ENCODE data around the gene GRSF1. TPM values are rescaled to one million over a fixed set of nuclear protein-coding genes. Genes with fewer than 3 reads are reported as not detected.

Gene GRSF1
- total and polyA plus RNA-seq, 2 donors (not counting 1 experiment from before 2014, with no cell fraction given) = 23.7 to 43.2 TPM

GRCh38 chr4:70855464-70855863 lies 15.8 kb upstream of the GRSF1 start:
- no peak overlapping the region for H3K4me3 ChIP-seq (ENCODE audit: control extremely low read depth in 1 of 5, extremely low read depth in 1 of 5, insufficient read depth in 1 of 5, low read depth in 2 of 5, low read length in 4 of 5)
- TF ChIP-seq CTCF (IDR thresholded peaks at IDR 0.05) (no peak), EZH2 (IDR thresholded peaks at IDR 0.05; ENCODE audit: borderline replicate concordance, insufficient read depth, low read depth, low read length, poor library complexity, severe bottlenecking) (no peak)
- H3K27ac ChIP-seq (ENCODE audit: low read length in 2 of 2) = no peak overlapping the region
- peaks cover 1% of the 10 kb centered on the region for H3K4me1 Mint-ChIP-seq
- no peaks in the 10 kb centered on the region for H3K27me3 Mint-ChIP-seq
- no peaks in the 10 kb centered on the region for H3K79me2 ChIP-seq (ENCODE audit: control insufficient read depth, insufficient read depth, low read length)
- ChIA-PET CTCF (no interaction called here), POLR2A (no interaction called here)
- no peak overlapping the region for H3K9ac ChIP-seq (ENCODE audit: low read length)
- no peak for DNase-seq
- no CpG with 5 or more reads among the region's 2 CpGs for WGBS (ENCODE audit: insufficient coverage)
- intact Hi-C loops (cut with micrococcal nuclease) = no loop called here
- H2AFZ ChIP-seq (ENCODE audit: insufficient read depth, low read depth, low read length, poor library complexity, severe bottlenecking) = no peak overlapping the region
- H3K27me3 ChIP-seq (replicated peaks in 1 of 4; ENCODE audit: control extremely low read depth in 1 of 4, control insufficient read depth in 3 of 4, insufficient read depth in 4 of 4, low read length in 3 of 4) = no peaks in the 10 kb centered on the region
- no peaks in the 10 kb centered on the region for H4K20me1 ChIP-seq (ENCODE audit: control insufficient read depth, insufficient read depth, low read length, poor library complexity, severe bottlenecking)
- ATAC-seq (ENCODE audit: low read depth) = no peak
- H3K4me1 ChIP-seq (ENCODE audit: control insufficient read depth in 2 of 2, insufficient read depth in 2 of 2, low read length in 2 of 2) = no peaks in the 10 kb centered on the region
- no peak overlapping the region for H3K27ac Mint-ChIP-seq
- H3K9me3 Mint-ChIP-seq (ENCODE audit: insufficient read depth) = no peaks in the 10 kb centered on the region
- H3K36me3 ChIP-seq (replicated peaks in 1 of 2; ENCODE audit: control extremely low read depth in 1 of 2, control insufficient read depth in 1 of 2, extremely low read depth in 1 of 2, insufficient read depth in 2 of 2, low read length in 1 of 2) = no peaks in the 10 kb centered on the region
- H3K9me3 ChIP-seq (ENCODE audit: control extremely low read depth in 1 of 3, control insufficient read depth in 2 of 3, insufficient read depth in 1 of 3, low read length in 2 of 3) = no peaks in the 10 kb centered on the region
- no peak overlapping the region for H3K4me3 Mint-ChIP-seq
- no peak overlapping the region for H3K4me2 ChIP-seq (replicated peaks; ENCODE audit: low read depth, low read length, poor library complexity, severe bottlenecking)

GRCh38 chr4:70849291-70849690 lies 9.6 kb upstream of the GRSF1 start:
- Histone ChIP-seq H3K27ac (ENCODE audit: low read length in 2 of 2) (no peak overlapping the region), H3K4me2 (replicated peaks; ENCODE audit: low read depth, low read length, poor library complexity, severe bottlenecking) (peak overlapping the region; percentile 40), H3K27me3 (replicated peaks in 1 of 4; ENCODE audit: control extremely low read depth in 1 of 4, control insufficient read depth in 3 of 4, insufficient read depth in 4 of 4, low read length in 3 of 4) (no peaks in the 10 kb centered on the region), H2AFZ (ENCODE audit: insufficient read depth, low read depth, low read length, poor library complexity, severe bottlenecking) (peak overlapping the region; percentile 64), H3K36me3 (replicated peaks in 1 of 2; ENCODE audit: control extremely low read depth in 1 of 2, control insufficient read depth in 1 of 2, extremely low read depth in 1 of 2, insufficient read depth in 2 of 2, low read length in 1 of 2) (no peaks in the 10 kb centered on the region), H3K79me2 (ENCODE audit: control insufficient read depth, insufficient read depth, low read length) (no peaks in the 10 kb centered on the region), H3K9me3 (ENCODE audit: control extremely low read depth in 1 of 3, control insufficient read depth in 2 of 3, insufficient read depth in 1 of 3, low read length in 2 of 3) (no peaks in the 10 kb centered on the region), H3K4me3 (ENCODE audit: control extremely low read depth in 1 of 5, extremely low read depth in 1 of 5, insufficient read depth in 1 of 5, low read depth in 2 of 5, low read length in 4 of 5) (peak overlapping the region in 1 of 5 experiments; percentile 15), H4K20me1 (ENCODE audit: control insufficient read depth, insufficient read depth, low read length, poor library complexity, severe bottlenecking) (no peaks in the 10 kb centered on the region), H3K4me1 (ENCODE audit: control insufficient read depth in 2 of 2, insufficient read depth in 2 of 2, low read length in 2 of 2) (peaks cover 10 to 11% of the 10 kb centered on the region in 2 donors), H3K9ac (ENCODE audit: low read length) (peak overlapping the region; percentile 20)
- ChIA-PET CTCF (no interaction called here), POLR2A (interaction anchor here (0.5 to 0.7 kb wide), 2 partner anchors 10 to 27 kb away, joined by 3 to 11 read pairs; partner anchors contain the start of gene GRSF1)
- H3K27ac Mint-ChIP-seq = peak overlapping the region; percentile 67
- no peak for ATAC-seq (ENCODE audit: low read depth)
- H3K4me1 Mint-ChIP-seq = peaks cover 19% of the 10 kb centered on the region
- peak; percentile 53 for DNase-seq
- H3K9me3 Mint-ChIP-seq (ENCODE audit: insufficient read depth) = no peaks in the 10 kb centered on the region
- H3K27me3 Mint-ChIP-seq = no peaks in the 10 kb centered on the region
- 5% methylated on average over 3 of the region's 5 CpGs for WGBS (ENCODE audit: insufficient coverage)
- TF ChIP-seq CTCF (IDR thresholded peaks at IDR 0.05) (no peak), EZH2 (IDR thresholded peaks at IDR 0.05; ENCODE audit: borderline replicate concordance, insufficient read depth, low read depth, low read length, poor library complexity, severe bottlenecking) (no peak)
- intact Hi-C loops (cut with micrococcal nuclease) = no loop called here
- H3K4me3 Mint-ChIP-seq = peak overlapping the region; percentile 54

All from B cell (primary cell).